Smooth muscle cell (in vitro differentiated cells): ENCODE data around the gene LZTS3. TPM values are rescaled to one million over a fixed set of nuclear protein-coding genes. Genes with fewer than 3 reads are reported as not detected.

ENCODE experiments used
- DNase-seq: peaks from one replicate; lab custom pipeline; 2025; ENCODE audit not compliant: unreplicated experiment; lab: John Stamatoyannopoulos, UW
- H2AFZ ChIP-seq: fragments of 200-600 bp; sonication (generic); 2 replicates; pipeline ENCODE4 v1.6.0; 2016; ENCODE audit warnings: antibody characterized with exemption, low read depth, mild to moderate bottlenecking
- H3F3A ChIP-seq: fragments of 200-600 bp; sonication (generic); 2 replicates; pipeline ENCODE4 v1.6.0; 2017; ENCODE audit warnings: antibody characterized with exemption, low read depth
- H3K27ac ChIP-seq: fragments of 200-600 bp; sonication (generic); 2 replicates; pipeline ENCODE4 v1.5.1; 2016; ENCODE audit warnings: low read depth, mild to moderate bottlenecking
- H3K27me3 ChIP-seq: fragments of 200-600 bp; sonication (generic); 2 replicates; pipeline ENCODE4 v1.6.1; 2016; ENCODE audit warnings: low read depth, mild to moderate bottlenecking
- H3K36me3 ChIP-seq: fragments of 200-600 bp; sonication (generic); 2 replicates; pipeline ENCODE4 v1.5.1; 2016; ENCODE audit warnings: low read depth
- H3K4me1 ChIP-seq: fragments of 200-600 bp; sonication (generic); 2 replicates; pipeline ENCODE4 v1.5.1; 2016; ENCODE audit warnings: low read depth
- H3K4me2 ChIP-seq: fragments of 200-600 bp; sonication (generic); 2 replicates; pipeline ENCODE4 v1.6.0; 2016; ENCODE audit warnings: mild to moderate bottlenecking
- H3K4me3 ChIP-seq: fragments of 200-600 bp; sonication (generic); 2 replicates; pipeline ENCODE4 v1.5.1; 2016; ENCODE audit warnings: mild to moderate bottlenecking
- H3K79me2 ChIP-seq: fragments of 200-600 bp; sonication (generic); 2 replicates; pipeline ENCODE4 v1.6.0; 2016; ENCODE audit warnings: low read depth, mild to moderate bottlenecking
- H3K9ac ChIP-seq: fragments of 200-600 bp; sonication (generic); 2 replicates; pipeline ENCODE4 v1.6.0; 2016; ENCODE audit warnings: low read depth
- H3K9me3 ChIP-seq: fragments of 200-600 bp; sonication (generic); replicated peaks from 2 replicates; pipeline ENCODE4 v1.5.1; 2016; ENCODE audit warnings: low read depth
- H4K20me1 ChIP-seq: fragments of 200-600 bp; sonication (generic); 2 replicates; pipeline ENCODE4 v1.6.0; 2016; ENCODE audit warnings: low read depth
- CTCF ChIP-seq: fragments of 200-600 bp; sonication (generic); IDR thresholded peaks from 2 replicates; pipeline ENCODE4 v1.5.1; 2017; ENCODE audit warnings: borderline replicate concordance, mild to moderate bottlenecking, antibody characterized with exemption; ENCODE audit not compliant: insufficient read depth, poor library complexity, severe bottlenecking
- WGBS: methylation state at CpG from one replicate; pipeline ENCODE4 v1.1.7; 2016; ENCODE audit warnings: low lambda C conversion rate; 5-methylcytosine and 5-hydroxymethylcytosine counted together
- polyA plus RNA-seq: library from polyadenylated mRNA; unstranded; fragments of >200 nt; fragmentation: Nextera tagmentation; extraction: Ambion mirVana; gene quantifications from 2 replicates; pipeline ENCODE4 v1.2.1, GENCODE V29; 2016
- total RNA-seq: library from RNA; depleted of rRNA; stranded (reverse); fragments of >200 nt; gene quantifications from 2 replicates; pipeline ENCODE4 v1.2.3, GENCODE V29; 2014

Gene LZTS3
- total and polyA plus RNA-seq, 2 experiments from 2014 or later: 6.1 to 6.9 TPM

- Histone ChIP-seq H3K4me1 (no peaks in the 10 kb centered on the region), H3K4me2 (no peak overlapping the region), H3K9ac (no peak overlapping the region), H3K9me3 (no peaks in the 10 kb centered on the region), H3K4me3 (no peak overlapping the region), H3K36me3 (peaks cover 10% of the 10 kb centered on the region), H3K27me3 (no peaks in the 10 kb centered on the region), H3K27ac (no peak overlapping the region), H3F3A (no peaks in the 10 kb centered on the region), H4K20me1 (no peaks in the 10 kb centered on the region), H2AFZ (no peak overlapping the region), H3K79me2 (no peaks in the 10 kb centered on the region)
- WGBS: 95% methylated on average over 7 of the region's 7 CpGs
- no peak for TF ChIP-seq CTCF
- no peak for DNase-seq
Observed at GRCh38 chr20:3195590-3196237, 22.4 kb upstream of the LZTS3 start.

GRCh38 chr20:3194617-3195280 is 21.4 kb upstream of the LZTS3 start:
- no peak for TF ChIP-seq CTCF
- Histone ChIP-seq H3K27ac (no peak overlapping the region), H2AFZ (no peak overlapping the region), H3K79me2 (no peaks in the 10 kb centered on the region), H3K9ac (no peak overlapping the region), H3K27me3 (no peaks in the 10 kb centered on the region), H3K4me1 (no peaks in the 10 kb centered on the region), H3K4me2 (no peak overlapping the region), H3K4me3 (no peak overlapping the region), H3F3A (no peaks in the 10 kb centered on the region), H3K36me3 (peaks cover 10% of the 10 kb centered on the region), H3K9me3 (no peaks in the 10 kb centered on the region), H4K20me1 (no peaks in the 10 kb centered on the region)
- WGBS: 98% methylated on average over 10 of the region's 10 CpGs
- no peak for DNase-seq

- no peaks in the 10 kb centered on the region for H4K20me1 ChIP-seq
- no peak overlapping the region for H2AFZ ChIP-seq
- no peak for TF ChIP-seq CTCF
- no peak overlapping the region for H3K4me3 ChIP-seq
- no peaks in the 10 kb centered on the region for H3K4me1 ChIP-seq
- no peaks in the 10 kb centered on the region for H3K79me2 ChIP-seq
- no peak for DNase-seq
- WGBS: 97% methylated on average over 14 of the region's 14 CpGs
- no peaks in the 10 kb centered on the region for H3F3A ChIP-seq
- no peak overlapping the region for H3K4me2 ChIP-seq
- no peaks in the 10 kb centered on the region for H3K9me3 ChIP-seq
- no peaks in the 10 kb centered on the region for H3K27me3 ChIP-seq
- H3K36me3 ChIP-seq: peaks cover 4% of the 10 kb centered on the region
- no peak overlapping the region for H3K9ac ChIP-seq
- H3K27ac ChIP-seq: no peak overlapping the region
Observed at GRCh38 chr20:3193806-3194616, 20.7 kb upstream of the LZTS3 start.
